H1 (cell line): Measurements from ENCODE around the gene DIAPH1.

Experiments used
- EGR1 ChIP-seq: IDR thresholded peaks from 2 replicates; pipeline ENCODE4 v1.6.1; 2011; ENCODE audit warnings: low read depth, low read length, borderline replicate concordance
- NANOG ChIP-seq: IDR thresholded peaks from 2 replicates; pipeline ENCODE4 v1.6.1; 2011; ENCODE audit warnings: low read length, low read depth, mild to moderate bottlenecking, inconsistent platforms; ENCODE audit not compliant: insufficient read depth, poor library complexity, severe bottlenecking

DNA sequence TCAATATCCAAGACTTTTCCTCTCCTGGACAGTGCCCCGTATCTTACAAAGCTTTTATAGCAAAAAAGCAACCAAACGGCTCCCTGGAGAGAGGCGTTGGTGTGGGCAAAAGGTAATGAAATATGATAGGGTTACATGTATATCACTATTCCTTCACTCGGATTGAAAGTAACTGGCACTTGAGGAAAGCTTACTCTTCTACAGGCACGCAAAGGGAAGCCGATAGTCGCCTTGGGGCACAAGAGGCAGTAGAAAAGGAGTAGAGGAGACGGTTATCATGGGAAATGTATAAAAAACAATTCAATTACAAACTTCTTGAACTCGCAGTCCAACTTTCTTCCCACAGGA lies 1.1 kb downstream of the DIAPH1 start:
- TF ChIP-seq NANOG (no peak), EGR1 (no peak)
